Placental epithelial cell (primary cell): ENCODE data around the gene NBPF12. TPM values are rescaled to one million over a fixed set of nuclear protein-coding genes. Genes with fewer than 3 reads are reported as not detected.

Experiments used
- total RNA-seq: library from RNA; depleted of rRNA; stranded (reverse); fragments of >200 nt; gene quantifications from 2 replicates; pipeline ENCODE4 v1.2.3, GENCODE V29; 2012

NBPF12 gene
- 5.4 and 7.9 TPM in 2 replicates for total RNA-seq

GRCh38 chr1:146938242-146938902 lies at the start of gene NBPF12:
NBPF12 (plus strand) TSS chr1:146938324; CDS start chr1:146960144, 21,820 bp downstream.

Other genes with a start within 250 kb of the NBPF12 start
- 23.3 and 25.1 TPM in 2 replicates for gene PRKAB2, start 234.1 kb downstream of the NBPF12 start, total RNA-seq